Breast epithelium (tissue), 3 donors: ENCODE data around the gene USP6NL.

Experiments
- CTCF ChIP-seq, 3 donors: fragments of 450-650 bp; IDR thresholded peaks; one replicate each; pipeline ENCODE4 v1.5.1; 2016 to 2017; ENCODE audit warnings: antibody characterized with exemption in 3 of 3, mild to moderate bottlenecking in 3 of 3, moderate library complexity in 3 of 3
- POLR2A ChIP-seq: fragments of 450-650 bp; IDR thresholded peaks from one replicate; pipeline ENCODE4 v1.6.1; 2016; ENCODE audit warnings: antibody characterized with exemption, mild to moderate bottlenecking, moderate library complexity
- POLR2AphosphoS5 ChIP-seq, 3 donors: sonication (generic); formaldehyde crosslinking; IDR thresholded peaks; one replicate each; pipeline ENCODE4 v1.6.1; 2017; ENCODE audit warnings: antibody characterized with exemption in 3 of 3

- no peak for TF ChIP-seq CTCF (IDR thresholded peaks at IDR 0.05)
- TF ChIP-seq POLR2A: no peak
- no peak for TF ChIP-seq POLR2AphosphoS5 (IDR thresholded peaks at IDR 0.05)
These were observed 44.4 kb upstream of the USP6NL start for GRCh38 chr10:11655836-11656235.
